ENCODE results near the gene C5. TPM values are rescaled to one million over a fixed set of nuclear protein-coding genes. Genes with fewer than 3 reads are reported as not detected.

C5 gene
- total RNA-seq, 1 experiment from 2014 or later, result 0.57 TPM

GRCh38 chr9:120928015-120928482, 122.0 kb downstream of the C5 start:
- Mint-ChIP-seq H3K27me3 (ENCODE audit: low read depth) (peaks cover 22% of the 10 kb centered on the region), H3K4me3 (peak overlapping the region; percentile 67), H3K27ac (no peak overlapping the region), H3K9me3 (no peaks in the 10 kb centered on the region), H3K4me1 (peaks cover 39% of the 10 kb centered on the region), H3K36me3 (no peaks in the 10 kb centered on the region)
- ChIA-PET CTCF (interaction anchor here (2.2 kb wide), 1 partner anchor 12 kb away, joined by 5 read pairs; no protein-coding TSS in a partner anchor), POLR2A (no interaction called here)
- peak; percentile 28 for ATAC-seq
- TF ChIP-seq TP53 (CRISPR knock-in tag; IDR thresholded peaks at IDR 0.05) (no peak), ATF3 (CRISPR knock-in tag; conservative IDR thresholded peaks at IDR 0.05) (no peak), ZMAT4 (CRISPR knock-in tag; IDR thresholded peaks at IDR 0.05) (no peak), RELA (CRISPR knock-in tag; IDR thresholded peaks at IDR 0.05; ENCODE audit: borderline replicate concordance) (no peak), ELF4 (CRISPR knock-in tag; IDR thresholded peaks at IDR 0.05; ENCODE audit: low read depth) (no peak), CREM (CRISPR knock-in tag; IDR thresholded peaks at IDR 0.05) (no peak), ZNF219 (CRISPR knock-in tag; IDR thresholded peaks at IDR 0.05; ENCODE audit: borderline replicate concordance) (no peak), TEAD4 (CRISPR knock-in tag; IDR thresholded peaks at IDR 0.05) (no peak), FOXP4 (CRISPR knock-in tag; IDR thresholded peaks at IDR 0.05) (no peak), USF1 (CRISPR knock-in tag; IDR thresholded peaks at IDR 0.05) (no peak), ATF2 (CRISPR knock-in tag; IDR thresholded peaks at IDR 0.05; ENCODE audit: borderline replicate concordance, low read depth) (no peak), ZNF396 (CRISPR knock-in tag; IDR thresholded peaks at IDR 0.05; ENCODE audit: borderline replicate concordance) (no peak), HMGA2 (CRISPR knock-in tag; IDR thresholded peaks at IDR 0.05) (no peak), NR3C1 (CRISPR knock-in tag; conservative IDR thresholded peaks at IDR 0.05; ENCODE audit: low read depth) (no peak), ZNF425 (CRISPR knock-in tag; conservative IDR thresholded peaks at IDR 0.05) (no peak), MAX (CRISPR knock-in tag; IDR thresholded peaks at IDR 0.05) (no peak), ARID4B (CRISPR knock-in tag; IDR thresholded peaks at IDR 0.05; ENCODE audit: borderline replicate concordance) (no peak), ZNF416 (CRISPR knock-in tag; IDR thresholded peaks at IDR 0.05) (no peak), E2F5 (CRISPR knock-in tag; IDR thresholded peaks at IDR 0.05) (no peak)
- DNase-seq (ENCODE audit: low spot score), result peak; percentile 40

Measured in WTC11 (cell line).